Measurements from ENCODE around the gene LMBR1.

The LMBR1 gene

GRCh38 chr7:156691764-156692163 lies 201.2 kb downstream of the LMBR1 start:
- no peak overlapping the region for H3K27ac Mint-ChIP-seq
- H3K36me3 Mint-ChIP-seq, result peaks cover 25% of the 10 kb centered on the region
- H3K9me3 Mint-ChIP-seq, result peaks cover 24% of the 10 kb centered on the region
- H3K4me1 Mint-ChIP-seq, result peaks cover 15% of the 10 kb centered on the region
- H3K4me3 Mint-ChIP-seq, result no peak overlapping the region
- no peaks in the 10 kb centered on the region for H3K27me3 Mint-ChIP-seq

- H3K9me3 Mint-ChIP-seq, result no peaks in the 10 kb centered on the region
- H3K4me3 Mint-ChIP-seq, result no peak overlapping the region
- H3K4me1 Mint-ChIP-seq, result no peaks in the 10 kb centered on the region
- H3K27ac Mint-ChIP-seq, result no peak overlapping the region
- peaks cover 8% of the 10 kb centered on the region for H3K36me3 Mint-ChIP-seq
- no peaks in the 10 kb centered on the region for H3K27me3 Mint-ChIP-seq
Measured at GRCh38 chr7:156684661-156685060, 208.3 kb downstream of the LMBR1 start.

DNA sequence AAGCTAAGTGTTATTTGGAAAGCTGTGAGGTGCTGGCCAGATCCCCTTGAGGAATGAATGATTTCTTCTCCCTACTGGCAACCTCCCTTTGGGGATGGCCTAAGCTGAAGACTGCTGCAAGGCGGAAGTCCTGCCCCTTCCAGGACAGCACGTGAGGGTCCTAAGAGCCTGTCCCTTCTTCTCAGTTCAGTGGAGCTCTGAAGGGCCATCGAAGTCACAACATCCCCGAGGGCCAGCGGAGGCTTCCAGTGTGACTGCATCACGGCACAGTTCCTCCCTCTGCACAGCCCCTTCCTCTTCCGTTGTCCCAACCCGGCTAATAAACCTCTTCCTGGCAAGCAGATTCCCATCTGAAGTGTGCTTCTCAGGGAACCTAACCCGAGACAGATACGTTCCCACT lies 208.7 kb downstream of the LMBR1 start:
- Mint-ChIP-seq H3K4me3 (no peak overlapping the region), H3K27me3 (no peaks in the 10 kb centered on the region), H3K27ac (no peak overlapping the region), H3K9me3 (no peaks in the 10 kb centered on the region), H3K36me3 (peaks cover 8% of the 10 kb centered on the region), H3K4me1 (no peaks in the 10 kb centered on the region)

DNA sequence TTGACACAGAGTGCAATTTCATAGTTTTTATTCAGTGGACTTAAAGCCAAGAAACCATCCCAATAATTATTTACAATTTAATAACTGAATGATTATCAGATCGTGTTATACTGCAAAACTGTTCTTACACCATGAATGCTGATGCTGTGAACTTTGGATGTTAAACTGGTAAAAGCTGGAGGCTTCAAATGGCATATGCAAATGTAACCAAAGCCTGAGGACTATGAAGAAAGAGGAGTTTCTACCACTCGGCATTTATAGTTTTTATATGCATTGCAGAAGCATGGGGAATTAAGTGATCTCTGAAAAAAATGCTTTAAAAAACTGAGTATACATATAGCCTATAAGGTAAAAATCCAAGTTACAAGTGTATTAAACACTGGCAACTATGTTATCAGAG lies 210.1 kb downstream of the LMBR1 start:
- no peak overlapping the region for H3K27ac Mint-ChIP-seq
- no peaks in the 10 kb centered on the region for H3K4me1 Mint-ChIP-seq
- H3K27me3 Mint-ChIP-seq, result no peaks in the 10 kb centered on the region
- no peaks in the 10 kb centered on the region for H3K9me3 Mint-ChIP-seq
- H3K4me3 Mint-ChIP-seq, result no peak overlapping the region
- peaks cover 11% of the 10 kb centered on the region for H3K36me3 Mint-ChIP-seq

- Mint-ChIP-seq H3K4me1 (no peaks in the 10 kb centered on the region), H3K4me3 (no peak overlapping the region), H3K27ac (no peak overlapping the region), H3K9me3 (no peaks in the 10 kb centered on the region), H3K36me3 (peaks cover 24% of the 10 kb centered on the region), H3K27me3 (no peaks in the 10 kb centered on the region)
Measured at GRCh38 chr7:156680281-156680680, 212.7 kb downstream of the LMBR1 start.

DNA sequence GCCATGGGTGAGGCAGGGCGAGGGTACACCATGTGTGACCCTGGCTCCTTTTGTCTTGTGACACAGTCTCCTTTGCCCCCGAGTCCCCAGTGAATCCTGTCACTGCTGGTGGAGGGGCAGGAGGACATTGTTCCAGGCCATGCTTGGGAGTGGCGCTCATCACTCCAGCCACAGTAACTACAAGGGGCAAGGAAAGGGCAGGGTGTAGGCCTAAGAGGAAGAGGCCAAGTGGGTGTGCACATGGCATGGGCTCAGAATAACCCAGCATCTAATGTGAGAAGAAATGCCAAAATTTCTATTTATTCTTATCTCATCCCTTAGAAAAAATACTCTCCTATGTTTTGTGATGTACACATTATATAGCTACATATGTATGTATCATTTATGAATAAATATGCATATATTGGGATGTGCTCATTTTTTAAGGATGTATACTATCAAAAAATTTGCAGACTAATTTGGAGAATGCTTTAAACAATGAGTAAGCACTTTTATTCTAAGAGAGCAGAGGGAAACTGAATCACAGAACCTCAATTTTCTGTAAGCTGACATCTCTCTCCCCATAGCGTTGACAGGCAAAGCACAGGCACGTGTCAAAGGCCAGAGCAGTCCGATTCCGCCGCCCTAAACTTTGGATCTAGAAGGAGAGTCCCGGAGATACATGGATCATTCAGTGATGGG lies 215.5 kb downstream of the LMBR1 start:
- H3K4me1 Mint-ChIP-seq, result no peaks in the 10 kb centered on the region
- H3K27me3 Mint-ChIP-seq, result no peaks in the 10 kb centered on the region
- H3K9me3 Mint-ChIP-seq, result no peaks in the 10 kb centered on the region
- peaks cover 21% of the 10 kb centered on the region for H3K36me3 Mint-ChIP-seq
- no peak overlapping the region for H3K4me3 Mint-ChIP-seq
- H3K27ac Mint-ChIP-seq, result no peak overlapping the region

DNA sequence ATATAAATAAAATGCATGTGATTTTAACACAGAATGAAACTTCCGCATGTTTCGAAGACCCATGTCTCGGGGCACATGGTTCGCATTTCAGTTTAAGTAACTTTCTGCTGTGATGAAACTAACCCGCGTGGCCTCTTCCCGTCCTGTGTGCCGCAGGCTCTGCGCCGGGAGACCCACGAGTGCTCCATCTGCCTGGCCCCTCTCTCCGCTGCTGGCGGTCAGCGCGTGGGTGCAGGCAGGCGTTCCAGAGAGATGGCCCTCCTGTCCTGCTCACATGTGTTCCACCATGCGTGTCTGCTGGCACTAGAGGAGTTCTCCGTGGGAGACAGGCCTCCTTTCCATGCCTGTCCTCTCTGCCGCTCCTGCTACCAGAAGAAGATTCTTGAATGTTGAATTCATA lies 216.7 kb downstream of the LMBR1 start:
- H3K27ac Mint-ChIP-seq, result no peak overlapping the region

DNA sequence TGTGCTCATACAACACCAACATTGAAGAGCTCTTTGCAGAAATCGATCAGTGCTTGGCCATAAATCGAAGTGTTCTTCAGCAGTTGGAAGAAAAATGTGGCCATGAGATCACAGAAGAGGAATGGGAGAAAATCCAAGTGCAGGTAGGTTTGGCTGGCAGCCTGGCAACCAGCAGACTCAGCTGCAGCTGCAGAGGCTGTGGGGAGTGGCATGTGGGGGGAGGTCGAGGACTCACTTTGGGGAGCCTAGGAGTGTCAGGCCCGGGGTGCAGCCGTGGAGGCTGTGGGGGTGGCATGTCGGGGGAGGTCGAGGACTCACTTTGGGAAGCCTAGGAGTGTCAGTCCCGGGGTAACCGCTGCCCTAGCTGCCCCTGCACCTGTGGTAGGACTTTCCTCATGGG lies 217.3 kb downstream of the LMBR1 start:
- Mint-ChIP-seq H3K4me1 (no peaks in the 10 kb centered on the region), H3K27me3 (no peaks in the 10 kb centered on the region), H3K4me3 (no peak overlapping the region), H3K27ac (no peak overlapping the region), H3K9me3 (no peaks in the 10 kb centered on the region), H3K36me3 (peaks cover 22% of the 10 kb centered on the region)

More for the DNA sequence above, 216.7 kb downstream of the LMBR1 start:
- Mint-ChIP-seq H3K4me1 (no peaks in the 10 kb centered on the region), H3K9me3 (no peaks in the 10 kb centered on the region), H3K27me3 (no peaks in the 10 kb centered on the region), H3K4me3 (no peak overlapping the region), H3K36me3 (peaks cover 19% of the 10 kb centered on the region)

- Mint-ChIP-seq H3K27me3 (no peaks in the 10 kb centered on the region), H3K27ac (no peak overlapping the region), H3K36me3 (peaks cover 28% of the 10 kb centered on the region), H3K4me3 (no peak overlapping the region), H3K4me1 (no peaks in the 10 kb centered on the region), H3K9me3 (no peaks in the 10 kb centered on the region)
Measured at GRCh38 chr7:156673902-156674301, 219.1 kb downstream of the LMBR1 start.

GRCh38 chr7:156673454-156673853 lies 219.5 kb downstream of the LMBR1 start:
- no peaks in the 10 kb centered on the region for H3K4me1 Mint-ChIP-seq
- no peak overlapping the region for H3K27ac Mint-ChIP-seq
- H3K36me3 Mint-ChIP-seq, result peaks cover 24% of the 10 kb centered on the region
- H3K9me3 Mint-ChIP-seq, result no peaks in the 10 kb centered on the region
- H3K27me3 Mint-ChIP-seq, result no peaks in the 10 kb centered on the region
- no peak overlapping the region for H3K4me3 Mint-ChIP-seq

DNA sequence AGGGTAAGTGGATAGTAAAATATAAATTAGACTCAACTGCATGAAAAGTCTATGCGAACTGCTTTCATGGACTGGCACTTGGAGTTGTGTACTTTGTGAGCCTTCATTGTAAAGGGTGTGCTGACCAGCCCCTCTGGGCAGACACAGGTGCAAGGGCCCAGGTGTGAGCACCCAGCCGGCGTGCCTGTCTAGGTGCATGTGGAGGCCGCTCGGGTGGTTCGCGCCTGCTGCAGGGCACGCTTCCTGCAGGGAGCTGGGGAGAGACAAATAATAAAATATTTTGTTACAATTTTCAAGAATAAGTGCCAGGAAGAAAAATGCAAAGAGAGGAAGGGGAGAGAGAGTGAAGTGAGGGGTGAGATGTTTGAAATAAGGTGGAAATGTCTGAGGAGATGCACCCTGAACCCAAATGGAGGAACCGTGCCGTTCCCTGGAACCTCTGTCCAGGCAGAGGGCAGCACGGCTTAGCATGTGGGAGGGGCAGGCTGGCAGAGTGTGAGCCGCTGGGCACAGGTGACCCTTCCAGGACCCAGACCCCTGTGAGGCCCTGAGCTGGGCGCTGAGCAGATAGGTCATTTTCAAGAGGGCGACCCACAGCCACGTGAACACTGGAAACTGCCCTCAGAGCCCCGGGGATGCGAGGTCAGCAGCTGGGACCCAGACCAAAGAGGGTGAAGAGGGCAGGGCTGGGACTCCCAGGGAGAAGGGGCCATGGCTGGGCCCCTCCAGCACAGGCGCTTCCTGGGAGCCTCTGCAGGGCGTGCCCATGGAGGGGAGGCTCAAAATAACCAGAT lies 223.8 kb downstream of the LMBR1 start:
- H3K27ac Mint-ChIP-seq, result no peak overlapping the region
- peaks cover 9% of the 10 kb centered on the region for H3K36me3 Mint-ChIP-seq
- no peak overlapping the region for H3K4me3 Mint-ChIP-seq
- H3K9me3 Mint-ChIP-seq, result no peaks in the 10 kb centered on the region
- H3K4me1 Mint-ChIP-seq, result no peaks in the 10 kb centered on the region
- no peaks in the 10 kb centered on the region for H3K27me3 Mint-ChIP-seq

DNA sequence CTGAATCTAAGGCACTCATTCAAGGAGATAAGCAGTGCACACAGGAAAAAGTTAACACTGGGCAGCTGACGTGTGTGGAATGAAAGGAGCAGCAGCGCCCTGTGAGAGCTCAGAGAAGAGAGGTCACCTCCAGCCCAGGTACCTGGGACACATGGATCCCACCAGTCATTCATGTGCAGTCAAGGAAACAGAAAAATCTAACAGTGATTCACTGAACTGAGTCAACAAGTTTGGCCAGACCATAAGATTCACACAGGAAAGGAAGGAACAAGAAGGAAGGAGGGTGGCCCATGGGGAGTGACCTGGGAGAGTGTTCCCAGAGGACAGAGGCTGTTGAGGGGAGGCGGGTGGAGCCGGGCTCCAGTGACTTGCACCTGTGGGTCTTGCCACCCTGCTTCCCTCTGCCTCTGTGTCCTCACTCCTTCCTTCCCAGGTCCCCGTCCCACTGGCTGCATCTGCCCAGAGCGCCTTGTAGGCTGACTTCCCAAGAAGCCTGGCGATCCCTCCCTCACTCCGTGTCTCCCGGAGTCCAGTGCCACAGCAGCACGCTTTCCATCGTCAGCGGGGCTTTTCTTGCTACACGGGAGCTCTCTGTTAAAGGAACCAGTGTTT lies 224.7 kb downstream of the LMBR1 start:
- Mint-ChIP-seq H3K4me3 (no peak overlapping the region), H3K27ac (no peak overlapping the region), H3K4me1 (no peaks in the 10 kb centered on the region), H3K9me3 (no peaks in the 10 kb centered on the region), H3K27me3 (no peaks in the 10 kb centered on the region), H3K36me3 (peaks cover 9% of the 10 kb centered on the region)

GRCh38 chr7:156667110-156667426 lies 225.9 kb downstream of the LMBR1 start:
- H3K27ac Mint-ChIP-seq, result no peak overlapping the region
- H3K4me1 Mint-ChIP-seq, result no peaks in the 10 kb centered on the region
- H3K36me3 Mint-ChIP-seq, result peaks cover 9% of the 10 kb centered on the region
- no peaks in the 10 kb centered on the region for H3K27me3 Mint-ChIP-seq
- H3K4me3 Mint-ChIP-seq, result no peak overlapping the region
- no peaks in the 10 kb centered on the region for H3K9me3 Mint-ChIP-seq

DNA sequence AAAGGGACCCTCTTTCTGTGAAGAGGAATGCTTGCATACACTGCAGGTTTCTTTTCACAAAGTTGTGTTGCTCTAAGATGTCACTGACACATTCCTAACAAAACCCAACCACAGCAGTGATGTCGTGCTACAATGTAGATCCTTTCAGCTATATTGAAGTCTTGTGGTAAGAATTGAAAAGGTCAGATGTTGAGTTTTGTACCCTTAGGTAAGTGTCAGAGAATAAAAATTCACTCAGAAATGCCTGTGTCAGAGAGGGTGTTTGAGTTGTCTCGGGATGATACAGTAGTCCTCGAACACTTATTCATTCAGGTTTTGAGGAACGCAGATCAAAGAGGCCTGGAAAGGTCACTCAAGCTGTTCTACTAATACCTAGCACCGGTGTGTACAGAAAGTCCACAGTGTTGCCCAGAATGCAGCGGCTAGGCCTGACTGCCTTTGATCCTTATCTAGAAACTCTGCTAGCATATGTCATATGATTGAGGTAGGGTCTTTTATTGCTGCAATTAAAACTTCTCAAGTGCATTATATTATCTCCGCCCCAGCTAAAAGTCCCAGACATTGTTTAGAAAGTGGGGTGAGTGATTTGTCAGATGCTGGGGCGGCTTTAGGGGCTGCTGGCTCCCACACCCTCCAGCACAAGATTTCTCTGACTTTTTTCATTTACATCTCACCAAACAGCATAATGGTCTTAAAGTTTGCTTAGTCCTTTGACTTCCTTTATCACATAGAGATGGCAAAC lies 226.4 kb downstream of the LMBR1 start:
- Mint-ChIP-seq H3K9me3 (no peaks in the 10 kb centered on the region), H3K27me3 (no peaks in the 10 kb centered on the region), H3K4me1 (no peaks in the 10 kb centered on the region), H3K27ac (no peak overlapping the region), H3K36me3 (peaks cover 9% of the 10 kb centered on the region), H3K4me3 (no peak overlapping the region)

DNA sequence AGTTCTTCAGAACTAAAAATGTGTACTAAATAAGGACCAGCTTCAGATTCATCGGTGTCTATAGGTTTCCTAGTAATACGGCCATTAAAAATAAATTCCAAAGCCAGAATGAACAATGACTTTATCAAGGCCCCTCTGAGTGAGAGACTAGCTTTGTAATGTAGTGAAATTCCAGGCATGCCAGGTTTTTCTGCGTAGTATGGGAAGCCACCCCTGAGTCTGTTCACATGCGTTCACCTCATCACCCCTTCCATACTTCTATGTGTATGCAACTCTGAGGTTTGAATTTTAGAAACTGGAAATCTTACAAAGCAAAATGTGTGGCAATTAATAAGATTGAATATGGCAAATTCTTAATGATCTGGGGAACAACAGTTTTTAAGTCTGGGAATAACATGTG lies 227.9 kb downstream of the LMBR1 start:
- H3K27ac Mint-ChIP-seq, result no peak overlapping the region
- no peaks in the 10 kb centered on the region for H3K4me1 Mint-ChIP-seq
- no peaks in the 10 kb centered on the region for H3K27me3 Mint-ChIP-seq
- H3K36me3 Mint-ChIP-seq, result peaks cover 3% of the 10 kb centered on the region
- no peak overlapping the region for H3K4me3 Mint-ChIP-seq
- no peaks in the 10 kb centered on the region for H3K9me3 Mint-ChIP-seq

GRCh38 chr7:156662277-156662676 lies 230.7 kb downstream of the LMBR1 start:
- H3K9me3 Mint-ChIP-seq, result no peaks in the 10 kb centered on the region
- no peaks in the 10 kb centered on the region for H3K36me3 Mint-ChIP-seq
- H3K27ac Mint-ChIP-seq, result no peak overlapping the region
- H3K4me3 Mint-ChIP-seq, result no peak overlapping the region
- peaks cover 3% of the 10 kb centered on the region for H3K4me1 Mint-ChIP-seq
- H3K27me3 Mint-ChIP-seq, result no peaks in the 10 kb centered on the region

Data from activated naive CD4-positive, alpha-beta T cell treated with anti-CD3 and anti-CD28 coated beads, Interleukin-2, amount 50 U/mL, for 24 hours (primary cell).